Measurements from ENCODE around the gene SOX18.

The SOX18 gene

GRCh38 chr20:64080013-64080812 lies 30.8 kb upstream of the SOX18 start, which contains the start of gene OPRL1:
Gene OPRL1 (plus strand): TSS chr20:64080082. CDS start chr20:64092721, 12,639 bp downstream.
- DNase-seq: no peak

DNA sequence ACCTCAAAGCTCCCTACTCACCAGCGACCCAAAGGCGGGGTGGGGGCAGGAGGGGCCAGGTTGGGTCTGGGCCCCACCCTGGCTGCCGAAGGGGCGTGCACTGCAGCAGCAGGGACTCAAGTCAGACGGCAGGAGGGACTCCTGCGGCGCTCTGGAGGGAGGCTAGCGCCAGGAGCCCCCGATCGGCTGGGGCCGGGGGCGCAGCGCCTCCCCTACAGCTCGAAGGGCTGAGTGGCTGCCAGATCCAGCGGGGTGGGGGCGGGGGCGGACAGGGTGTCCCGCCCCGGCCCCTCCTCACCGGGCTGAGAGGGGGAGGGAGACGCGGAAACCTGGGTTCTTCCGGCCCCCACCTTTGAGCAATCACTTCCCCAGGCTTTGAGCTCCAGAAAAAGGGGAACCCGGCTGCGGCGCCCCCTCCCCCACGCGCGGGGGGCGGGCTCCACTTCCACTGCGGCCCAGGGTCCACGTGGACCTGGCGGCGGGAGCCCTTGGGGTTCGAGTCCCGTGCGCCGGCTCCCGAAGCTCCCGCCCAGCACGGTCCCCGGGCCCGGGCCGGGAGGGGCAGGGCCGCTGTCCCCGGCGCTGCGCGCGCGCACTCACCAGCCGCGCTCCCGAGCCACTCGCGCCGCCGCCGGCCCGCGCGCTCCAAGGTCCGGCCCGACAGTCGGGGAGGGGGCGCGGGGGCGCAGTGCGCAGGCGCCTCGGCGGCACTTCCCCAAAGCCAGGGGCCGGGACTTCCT lies 30.0 kb upstream of the SOX18 start, which contains the start of gene RGS19:
Gene RGS19, minus strand, starts transcription at position 246 of the 740 bp plus-strand sequence. CDS start 2,632 bp downstream, outside the sequence.
- peak; percentile 56 for DNase-seq

DNA sequence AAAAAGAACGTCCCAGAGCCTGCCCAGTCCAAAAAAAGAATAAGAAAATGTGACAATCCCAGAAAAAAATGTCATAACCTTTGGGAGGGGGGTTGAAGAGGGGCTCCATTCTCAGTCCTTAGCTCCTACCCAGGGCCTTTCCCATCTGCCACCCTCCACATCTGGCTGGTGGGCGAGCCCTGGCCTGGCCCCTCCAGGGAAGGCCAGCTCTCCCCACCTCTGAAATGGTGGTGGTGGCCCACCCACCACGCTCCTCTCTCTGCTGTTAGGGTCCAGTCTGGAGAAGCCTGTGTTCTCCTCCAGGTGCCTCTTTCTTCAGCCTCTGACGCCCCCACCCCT lies 29.5 kb upstream of the SOX18 start:
- DNase-seq: no peak

DNA sequence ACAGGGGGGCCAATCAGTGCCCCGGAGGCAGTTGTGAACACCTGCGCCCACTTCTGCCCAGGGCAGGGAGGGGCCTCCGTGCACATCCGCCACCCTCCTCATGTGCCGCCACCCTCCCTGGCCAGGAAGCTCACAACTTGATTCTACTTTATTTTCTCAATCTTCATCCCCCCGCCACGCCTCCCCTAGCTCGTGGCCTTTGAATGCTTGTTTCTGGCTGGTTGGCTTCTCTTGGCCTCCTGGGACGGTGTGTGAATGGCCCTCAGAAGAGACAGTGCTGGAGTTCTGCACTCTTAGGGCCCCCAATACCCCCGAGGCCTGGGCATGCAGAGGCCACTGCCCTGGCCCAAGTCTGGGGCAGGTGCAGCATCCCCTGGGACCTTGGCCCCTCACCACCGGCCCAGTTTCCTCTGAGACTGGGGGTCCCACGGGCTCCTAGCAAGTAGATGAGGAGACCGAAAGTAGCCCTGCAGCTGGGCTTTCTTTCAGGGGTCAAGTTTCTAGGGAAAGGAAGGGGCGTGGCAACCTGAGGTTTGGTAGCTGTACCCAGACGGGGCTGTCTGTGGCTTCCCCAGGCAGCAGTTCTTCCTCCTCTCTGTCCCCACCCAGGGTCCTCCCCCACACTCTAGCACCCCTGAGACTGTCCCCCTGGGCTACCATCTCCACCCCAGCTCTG lies 28.6 kb upstream of the SOX18 start:
- DNase-seq: no peak

- DNase-seq: no peak
Measured at GRCh38 chr20:64077541-64077875, 28.1 kb upstream of the SOX18 start.

DNA sequence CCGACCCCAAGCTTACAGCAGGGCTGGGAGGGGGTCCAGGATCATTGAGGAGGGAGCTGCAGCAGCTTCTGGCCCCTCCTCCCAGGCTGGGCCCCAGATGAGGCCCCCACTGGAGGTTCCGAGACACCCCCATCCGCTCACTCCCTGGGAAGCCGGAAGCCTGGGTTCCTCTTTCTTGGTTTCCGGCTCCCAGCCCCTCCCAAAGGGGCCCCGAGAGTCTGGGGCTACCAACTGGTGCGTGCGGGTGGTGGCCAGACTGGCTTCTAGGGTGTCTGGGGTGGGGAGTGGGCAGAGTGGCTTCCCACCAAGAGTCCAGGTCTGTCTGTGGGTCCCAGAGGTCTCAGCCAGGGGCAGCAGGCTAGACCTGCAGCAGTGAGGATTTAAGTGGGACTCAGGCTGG lies 27.7 kb upstream of the SOX18 start:
- no peak for DNase-seq

- no peak for DNase-seq
Measured at GRCh38 chr20:64076061-64076997, 26.9 kb upstream of the SOX18 start.

GRCh38 chr20:64075556-64075955 lies 26.1 kb upstream of the SOX18 start:
- no peak for DNase-seq

DNA sequence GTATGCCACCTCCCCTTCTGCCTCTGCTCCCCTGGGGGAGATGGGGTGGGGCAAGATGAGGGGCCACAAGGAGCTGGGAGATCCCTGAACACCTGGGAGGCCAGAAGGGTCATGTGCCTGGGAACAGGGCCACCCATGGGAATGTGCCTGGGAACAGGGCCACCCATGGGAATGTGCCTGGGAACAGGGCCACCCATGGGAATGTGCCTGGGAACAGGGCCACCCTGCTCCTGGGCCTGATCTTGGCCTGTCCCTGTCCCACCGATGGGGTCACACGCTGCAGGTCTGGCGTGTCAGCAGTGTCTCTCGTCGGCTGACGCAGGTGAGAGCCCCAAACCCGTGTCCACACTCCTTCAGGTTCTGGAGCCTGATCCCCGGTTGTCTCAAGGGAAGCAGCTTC lies 25.5 kb upstream of the SOX18 start:
- DNase-seq: no peak

DNA sequence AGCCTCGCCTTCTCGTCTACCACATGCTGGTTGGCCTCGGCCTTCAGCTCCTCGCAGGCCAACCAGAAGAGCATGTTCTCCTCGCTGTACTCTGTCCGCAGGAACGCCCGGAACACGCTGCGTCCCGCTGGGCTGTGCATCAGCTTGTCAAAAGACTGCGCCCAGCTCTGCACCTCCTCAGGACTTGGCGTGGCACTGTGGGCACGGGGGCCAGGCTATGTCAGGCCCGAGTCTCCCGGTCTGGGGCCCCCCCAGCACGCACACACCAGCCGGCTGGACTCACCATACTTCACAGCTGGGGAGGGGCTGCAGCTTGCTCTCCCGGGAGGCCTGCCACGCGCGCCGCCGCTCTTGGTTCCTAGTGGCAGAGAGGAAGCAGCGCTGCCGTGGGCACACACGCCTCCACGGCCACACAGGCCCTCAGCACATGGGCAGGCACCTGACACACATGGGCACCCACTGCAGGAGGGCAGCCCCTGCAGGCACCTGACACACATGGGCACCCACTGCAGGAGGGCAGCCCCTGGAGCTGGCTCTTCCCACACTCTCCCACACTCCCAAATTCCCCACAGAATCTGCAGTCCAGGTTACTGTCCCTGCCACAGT lies 24.8 kb upstream of the SOX18 start:
- DNase-seq: no peak

DNA sequence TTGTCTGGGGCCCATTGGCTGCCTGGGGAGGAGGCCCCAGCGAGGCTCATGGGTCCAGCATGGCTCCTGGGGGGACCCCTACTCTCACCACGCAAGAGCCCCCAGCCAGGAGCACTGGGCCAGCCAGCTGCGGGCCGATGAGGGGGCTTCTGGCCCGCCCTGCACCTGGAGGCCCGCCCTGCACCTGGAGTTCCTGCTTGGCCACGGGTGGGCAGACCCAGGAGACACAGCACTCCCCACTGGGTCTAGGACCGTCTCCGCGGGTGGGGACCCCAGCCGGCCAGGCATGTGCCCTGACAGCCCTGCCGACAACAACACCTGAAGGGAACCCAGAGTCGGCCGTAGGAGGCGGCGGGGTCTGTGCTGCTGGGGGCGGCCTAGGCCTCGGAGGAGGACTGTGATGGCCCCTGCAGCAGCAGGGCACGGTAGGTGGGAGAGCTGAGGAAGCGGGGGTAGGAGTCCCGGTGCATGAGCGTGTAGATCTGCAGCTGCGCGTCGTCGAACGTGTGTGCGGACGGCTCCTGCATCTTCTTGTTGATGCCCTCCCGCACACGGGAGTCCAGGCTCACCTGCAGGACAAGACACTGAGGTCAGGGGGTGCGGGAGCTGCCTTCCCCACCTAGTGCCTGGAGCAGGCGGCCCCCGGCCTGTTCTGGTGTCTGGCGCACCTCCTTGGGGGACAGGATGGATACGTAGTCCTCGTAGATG lies 24.2 kb upstream of the SOX18 start:
- DNase-seq: no peak

DNA sequence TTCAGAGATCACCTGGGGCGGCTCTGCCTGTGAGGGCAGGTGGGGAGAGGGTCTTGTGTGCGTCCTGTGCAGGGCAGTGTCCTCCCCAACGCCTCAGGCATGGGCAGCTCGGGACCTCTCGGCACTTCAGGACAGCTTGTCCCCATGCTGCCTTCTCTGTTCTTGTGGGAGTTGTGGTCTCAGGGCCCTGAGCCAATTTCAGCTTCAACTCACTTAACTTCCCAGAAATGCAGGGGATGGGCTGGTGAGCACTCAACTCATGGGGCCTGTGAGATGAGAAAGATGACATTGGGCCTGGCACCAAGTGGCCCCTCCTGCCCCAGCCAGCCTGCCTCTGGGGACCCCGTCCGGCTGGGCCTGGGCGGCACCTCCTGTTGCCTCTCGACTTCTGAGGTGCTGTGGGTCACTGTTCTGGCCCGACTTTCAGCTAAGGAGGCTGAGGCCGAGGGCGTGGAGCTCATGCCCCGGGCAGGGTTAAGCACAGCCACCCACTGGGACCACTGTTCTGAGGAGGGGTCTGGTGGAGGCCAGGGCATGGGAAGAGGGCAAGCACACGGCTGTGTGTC lies 23.1 kb upstream of the SOX18 start:
- DNase-seq: no peak

DNA sequence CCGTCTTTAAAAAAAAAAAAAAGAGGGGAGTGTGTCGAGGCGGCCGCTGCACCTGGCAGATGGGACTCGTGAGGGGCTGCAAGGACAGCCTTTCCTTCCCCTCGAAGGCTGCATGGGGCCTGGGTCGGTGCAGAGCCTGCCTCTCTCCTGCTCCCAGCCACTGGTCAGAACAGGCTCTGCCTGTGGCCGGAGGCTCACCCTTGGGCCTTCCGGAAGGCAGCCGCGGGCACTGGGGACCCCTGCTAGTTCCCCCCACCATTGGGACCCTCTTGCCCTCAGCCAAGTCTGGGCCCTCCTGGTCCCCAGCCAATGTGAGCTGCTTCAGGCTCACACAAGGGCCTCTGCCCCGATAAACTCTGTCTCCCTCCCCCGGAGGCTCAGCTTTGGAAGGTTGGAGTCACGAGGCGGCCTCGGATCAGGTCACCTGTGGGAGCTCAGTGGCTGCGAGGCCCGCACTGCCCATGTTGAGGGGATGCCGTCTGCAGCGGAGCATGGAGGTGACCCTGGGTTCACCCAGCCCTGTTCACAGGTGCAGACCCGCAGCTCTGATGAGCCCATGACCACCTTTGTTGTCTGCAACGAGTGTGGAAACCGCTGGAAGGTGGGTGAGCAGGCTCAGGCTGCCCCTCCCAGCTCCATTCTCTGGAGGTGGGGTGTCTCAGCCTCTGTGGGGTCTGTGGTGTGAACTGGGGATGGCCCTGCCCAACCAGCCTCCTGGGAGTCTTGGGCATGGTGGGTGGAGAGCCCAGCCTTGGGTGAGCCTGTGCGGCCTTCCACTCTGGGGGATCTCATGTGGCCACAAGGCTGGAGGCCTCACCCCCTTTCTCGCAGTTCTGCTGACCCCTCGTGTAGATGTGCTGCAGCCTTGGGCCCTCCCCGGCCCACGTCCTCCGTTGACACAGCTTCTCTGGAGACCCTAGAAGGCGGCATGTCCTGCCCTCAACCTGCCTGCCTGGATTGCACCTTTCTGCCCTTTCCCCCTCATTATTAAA lies 22.2 kb upstream of the SOX18 start:
- DNase-seq: no peak

DNA sequence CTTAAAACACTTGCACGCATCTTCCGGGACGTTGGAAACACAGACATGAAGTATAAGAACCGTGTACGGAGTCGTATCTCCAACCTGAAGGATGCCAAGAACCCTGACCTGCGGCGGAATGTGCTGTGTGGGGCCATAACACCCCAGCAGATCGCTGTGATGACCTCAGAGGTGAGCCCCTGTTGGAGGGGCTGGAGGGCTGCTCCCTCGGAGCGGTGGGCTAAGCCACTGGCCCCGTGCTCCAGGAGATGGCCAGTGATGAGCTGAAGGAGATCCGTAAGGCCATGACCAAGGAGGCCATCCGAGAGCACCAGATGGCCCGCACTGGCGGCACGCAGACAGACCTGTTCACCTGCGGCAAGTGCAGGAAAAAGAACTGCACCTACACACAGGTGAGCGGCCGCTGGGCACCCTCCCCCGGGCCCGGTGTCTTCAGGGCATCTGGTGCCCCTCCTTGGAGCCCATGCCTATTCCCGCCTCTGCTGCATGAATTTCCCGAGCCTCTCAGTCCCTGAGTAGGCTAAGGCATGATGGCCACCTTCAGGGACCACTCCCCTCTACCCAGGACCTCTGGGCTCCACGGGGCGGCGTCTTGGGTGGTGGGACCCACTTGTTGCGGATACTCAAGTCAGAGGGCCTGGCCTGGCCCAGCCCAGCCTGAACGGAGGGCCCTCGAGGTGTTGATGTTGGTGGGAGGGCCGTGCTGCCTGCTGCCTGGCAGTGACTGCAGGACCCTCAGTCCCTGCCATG lies 21.0 kb upstream of the SOX18 start:
- DNase-seq: no peak

GRCh38 chr20:64069614-64070243 lies 20.3 kb upstream of the SOX18 start:
- DNase-seq: no peak

DNA sequence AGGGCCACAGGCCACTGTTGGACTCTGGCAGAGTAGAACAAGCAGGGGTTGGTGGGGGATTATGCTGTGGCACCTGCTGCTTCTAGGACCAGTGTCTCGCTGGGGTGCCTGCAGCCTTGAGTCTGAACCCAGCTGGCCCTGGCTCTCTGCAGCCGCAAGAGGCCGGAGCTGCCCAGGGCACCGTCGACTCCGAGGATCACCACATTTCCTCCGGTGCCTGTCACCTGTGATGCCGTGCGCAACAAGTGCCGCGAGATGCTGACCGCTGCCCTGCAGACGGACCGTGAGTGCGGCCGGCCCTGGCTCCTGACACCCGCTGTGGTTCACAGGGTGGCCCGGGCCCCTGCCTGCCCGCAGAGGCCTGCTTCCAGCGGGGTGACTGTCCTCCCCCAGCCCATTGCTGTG lies 19.8 kb upstream of the SOX18 start:
- DNase-seq: no peak

GRCh38 chr20:64068386-64069208 lies 19.2 kb upstream of the SOX18 start:
- DNase-seq: no peak
